Measurements from ENCODE around the gene ZCCHC4.

- no peak for TF ChIP-seq POLR2AphosphoS5 (IDR thresholded peaks at IDR 0.05; ENCODE audit: borderline replicate concordance, low read depth, low read length)
- no peak for TF ChIP-seq EZH2 (IDR thresholded peaks at IDR 0.05)
These were observed 92.9 kb downstream of the ZCCHC4 start for GRCh38 chr4:25405453-25405852.

All from SK-N-MC (cell line).